Vagina (tissue), 2 donors: ENCODE measurements around the gene MON1B. TPM values are rescaled to one million over a fixed set of nuclear protein-coding genes. Genes with fewer than 3 reads are reported as not detected.

Experiments
- DNase-seq, 2 donors: peaks; one replicate each; pipeline ENCODE4 v3.0.0-alpha.2; 2017; ENCODE audit errors: extremely low spot score in 2 of 2
- H3K27ac ChIP-seq: fragments of 200-600 bp; sonication (generic); one replicate; pipeline ENCODE4 v1.5.1; 2019
- H3K27me3 ChIP-seq: fragments of 200-600 bp; sonication (generic); one replicate; pipeline ENCODE4 v1.5.1; 2019
- H3K36me3 ChIP-seq, 2 donors: fragments of 200-600 bp; sonication (generic); one replicate each; pipeline ENCODE4 v1.5.1; 2017 to 2019
- H3K4me1 ChIP-seq: fragments of 200-600 bp; sonication (generic); one replicate; pipeline ENCODE4 v1.5.1; 2019
- H3K4me3 ChIP-seq, 2 donors: fragments of 200-600 bp; sonication (generic); 1 replicate in 1 of 2; 2 replicates in 1 of 2; pipeline ENCODE4 v1.5.1; 2016 to 2019
- H3K9me3 ChIP-seq: fragments of 200-600 bp; sonication (generic); one replicate; pipeline ENCODE4 v1.5.1; 2019
- POLR2A ChIP-seq, 2 donors: fragments of 450-650 bp; IDR thresholded peaks; one replicate each; pipeline ENCODE4 v1.6.1; 2017; ENCODE audit warnings: antibody characterized with exemption in 2 of 2, mild to moderate bottlenecking in 2 of 2, moderate library complexity in 2 of 2
- POLR2AphosphoS5 ChIP-seq, 2 donors: sonication (generic); formaldehyde crosslinking; IDR thresholded peaks; one replicate each; pipeline ENCODE4 v1.9.0; 2017; ENCODE audit warnings: antibody characterized with exemption in 2 of 2, mild to moderate bottlenecking in 2 of 2, low read depth in 1 of 2; ENCODE audit not compliant: insufficient read depth in 1 of 2
- intact Hi-C: fragments of 100-400 bp; cut with DNase I; formaldehyde crosslinking; loops from one replicate; pipeline ENCODE4 v1.15.1; 2023
- total RNA-seq: library from RNA; depleted of rRNA; stranded (reverse); fragments of >200 nt; gene quantifications from one replicate; pipeline ENCODE4 v1.2.3, GENCODE V29; 2016
- TF ChIP-seq, protein P1 (sequence below), 3 experiments: fragments of 450-650 bp in 2 of 3; fragments of 200-600 bp in 1 of 3; sonication (generic) in 1 of 3; IDR thresholded peaks; one replicate each; pipeline ENCODE4 v1.5.1; 2017 to 2019; ENCODE audit warnings: antibody characterized with exemption in 3 of 3, mild to moderate bottlenecking in 2 of 3, moderate library complexity in 2 of 3

MON1B gene
- total RNA-seq, 1 donor from 2014 or later: 28.2 TPM

DNA sequence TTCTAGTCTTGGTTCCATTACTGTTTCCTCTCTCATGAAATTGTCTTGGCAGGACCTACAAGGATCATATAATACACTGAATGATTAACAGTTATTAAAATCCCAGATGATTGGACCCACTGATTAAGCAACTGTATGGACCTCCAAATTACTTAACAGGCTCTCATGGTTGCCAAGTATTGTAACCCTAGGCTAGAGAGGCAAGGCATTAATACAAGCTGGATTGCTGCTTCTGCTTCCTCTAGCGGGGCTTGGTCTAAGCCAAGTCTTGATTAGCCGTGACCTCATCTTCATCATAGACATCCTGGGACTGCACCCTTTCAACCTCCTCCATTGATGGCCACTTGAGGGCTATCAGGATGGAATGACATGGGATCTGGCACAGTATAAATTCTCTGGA, 55.2 kb downstream of the MON1B start:
- TF ChIP-seq, protein P1, sequence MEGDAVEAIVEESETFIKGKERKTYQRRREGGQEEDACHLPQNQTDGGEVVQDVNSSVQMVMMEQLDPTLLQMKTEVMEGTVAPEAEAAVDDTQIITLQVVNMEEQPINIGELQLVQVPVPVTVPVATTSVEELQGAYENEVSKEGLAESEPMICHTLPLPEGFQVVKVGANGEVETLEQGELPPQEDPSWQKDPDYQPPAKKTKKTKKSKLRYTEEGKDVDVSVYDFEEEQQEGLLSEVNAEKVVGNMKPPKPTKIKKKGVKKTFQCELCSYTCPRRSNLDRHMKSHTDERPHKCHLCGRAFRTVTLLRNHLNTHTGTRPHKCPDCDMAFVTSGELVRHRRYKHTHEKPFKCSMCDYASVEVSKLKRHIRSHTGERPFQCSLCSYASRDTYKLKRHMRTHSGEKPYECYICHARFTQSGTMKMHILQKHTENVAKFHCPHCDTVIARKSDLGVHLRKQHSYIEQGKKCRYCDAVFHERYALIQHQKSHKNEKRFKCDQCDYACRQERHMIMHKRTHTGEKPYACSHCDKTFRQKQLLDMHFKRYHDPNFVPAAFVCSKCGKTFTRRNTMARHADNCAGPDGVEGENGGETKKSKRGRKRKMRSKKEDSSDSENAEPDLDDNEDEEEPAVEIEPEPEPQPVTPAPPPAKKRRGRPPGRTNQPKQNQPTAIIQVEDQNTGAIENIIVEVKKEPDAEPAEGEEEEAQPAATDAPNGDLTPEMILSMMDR (IDR thresholded peaks at IDR 0.05): no peak
- TF ChIP-seq POLR2A (IDR thresholded peaks at IDR 0.05) (no peak), POLR2AphosphoS5 (IDR thresholded peaks at IDR 0.05; ENCODE audit: insufficient read depth in 1 of 2, low read depth in 1 of 2) (no peak)
- Histone ChIP-seq H3K9me3 (no peaks in the 10 kb centered on the region), H3K27me3 (no peaks in the 10 kb centered on the region), H3K36me3 (no peaks in the 10 kb centered on the region), H3K4me1 (no peaks in the 10 kb centered on the region), H3K27ac (no peak overlapping the region), H3K4me3 (no peak overlapping the region)
- DNase-seq: no peak
- intact Hi-C loops: no loop called here

DNA sequence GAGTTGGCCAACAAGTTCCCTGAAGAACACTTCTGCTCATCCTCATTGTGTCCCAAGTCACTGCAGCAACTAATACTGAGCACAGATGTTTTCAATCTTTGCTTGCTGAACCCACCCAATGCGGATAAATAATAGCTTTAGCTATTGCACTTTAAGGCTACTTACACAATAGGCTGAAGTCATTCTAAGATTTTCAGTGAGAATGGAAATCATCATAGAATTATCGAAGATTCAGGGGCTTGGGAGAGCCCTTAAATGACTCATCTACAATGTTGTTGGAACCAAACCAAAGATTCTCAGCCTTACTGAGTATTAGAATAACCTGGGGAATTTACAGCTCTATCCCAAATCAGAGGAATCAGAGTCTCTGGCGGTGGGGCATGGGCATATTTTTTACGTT, 59.4 kb downstream of the MON1B start:
- no peak overlapping the region for H3K4me3 ChIP-seq
- TF ChIP-seq POLR2A (IDR thresholded peaks at IDR 0.05) (no peak), POLR2AphosphoS5 (IDR thresholded peaks at IDR 0.05; ENCODE audit: insufficient read depth in 1 of 2, low read depth in 1 of 2) (no peak)
- TF ChIP-seq, protein P1 (IDR thresholded peaks at IDR 0.05): no peak
- intact Hi-C loops: no loop called here
- H3K27me3 ChIP-seq: no peaks in the 10 kb centered on the region
- no peaks in the 10 kb centered on the region for H3K36me3 ChIP-seq
- DNase-seq: no peak
- no peak overlapping the region for H3K27ac ChIP-seq
- no peaks in the 10 kb centered on the region for H3K4me1 ChIP-seq
- H3K9me3 ChIP-seq: no peaks in the 10 kb centered on the region

Other genes with a start within 250 kb of the MON1B start
- gene SYCE1L, start 8.2 kb downstream of the MON1B start, total RNA-seq: 4.2 TPM
- 0.25 TPM for gene ADAMTS18, start 243.8 kb downstream of the MON1B start, total RNA-seq